GM15510 (cell line): ENCODE results near the gene PTPRK.

Source experiments
- POLR2A ChIP-seq: IDR thresholded peaks from 3 replicates; pipeline ENCODE4 v1.6.1; 2011; ENCODE audit warnings: borderline replicate concordance; ENCODE audit not compliant: insufficient read length; ENCODE audit errors: extremely low read depth

Gene PTPRK

DNA sequence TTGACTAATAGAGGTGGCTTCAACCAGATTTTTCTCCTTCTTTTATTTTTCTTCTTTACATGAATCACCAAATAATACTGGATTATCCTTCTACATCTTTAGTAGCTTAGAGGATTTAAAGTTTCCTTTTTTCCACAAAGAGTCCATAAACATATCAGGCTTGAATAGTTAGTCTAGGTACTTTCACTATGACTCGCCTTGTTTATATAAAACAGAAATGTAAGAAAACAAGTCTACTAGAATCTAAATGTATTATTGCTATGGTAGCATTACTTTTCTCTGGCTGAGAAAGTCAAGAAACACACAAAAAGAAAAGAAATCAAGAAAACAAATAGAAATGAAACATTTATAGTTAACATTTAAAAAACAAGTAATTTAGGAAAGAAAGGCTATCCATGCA is 215.2 kb downstream of the PTPRK start:
- no peak for TF ChIP-seq POLR2A

DNA sequence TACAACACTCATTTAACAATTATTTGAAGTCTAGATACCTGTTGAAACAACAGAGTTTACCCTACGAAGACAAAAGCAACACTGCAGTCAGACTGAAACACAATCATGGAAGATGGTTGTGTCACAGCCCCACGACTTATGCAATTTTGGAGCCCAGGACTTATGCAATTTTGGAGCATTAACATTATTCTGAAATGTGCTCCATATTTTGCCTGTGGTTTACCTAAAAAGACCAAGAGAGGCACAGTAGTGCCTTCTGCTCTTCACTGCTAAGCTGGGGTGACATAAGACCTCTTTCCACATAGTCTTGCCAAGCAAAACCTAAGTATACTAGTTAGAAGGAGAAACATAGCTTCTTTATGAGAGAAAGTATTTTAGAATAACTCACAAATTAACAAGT is 216.5 kb downstream of the PTPRK start:
- no peak for TF ChIP-seq POLR2A

DNA sequence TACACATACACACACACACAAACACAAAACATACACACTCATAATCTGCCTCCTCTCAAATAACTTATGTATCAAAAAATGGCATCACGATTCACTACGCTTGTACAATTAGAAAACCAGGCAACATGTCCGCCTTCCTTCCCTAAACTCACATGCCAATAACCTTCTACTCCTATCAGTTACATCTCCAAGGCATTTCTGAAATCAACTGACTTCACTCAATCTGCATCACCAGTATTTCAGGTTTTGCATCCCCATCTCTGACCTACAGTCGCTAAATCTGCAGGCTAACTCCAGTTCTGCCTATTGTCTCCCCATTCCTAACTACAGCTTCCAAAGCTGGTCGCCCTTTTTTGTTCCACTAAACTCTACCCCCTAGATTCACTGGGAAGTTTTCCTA is 217.5 kb downstream of the PTPRK start:
- no peak for TF ChIP-seq POLR2A

DNA sequence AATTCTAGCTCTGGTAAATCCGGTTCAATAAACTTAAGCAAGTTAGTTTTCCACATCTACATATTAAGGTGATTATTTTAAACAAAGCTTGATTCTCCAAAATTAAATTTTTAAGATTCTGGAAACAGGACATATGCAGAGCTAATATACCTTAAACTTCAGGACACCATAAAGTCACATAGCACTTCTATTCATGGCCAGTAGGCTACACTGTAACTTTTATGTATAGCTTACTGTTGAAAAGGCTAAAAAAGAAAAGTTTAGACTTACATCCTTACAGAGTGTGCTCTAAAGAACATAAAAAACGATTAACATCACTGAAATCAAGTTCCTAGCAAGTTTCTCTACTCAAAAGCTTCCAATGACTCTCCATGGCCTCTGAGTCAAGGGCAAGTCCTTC is 224.7 kb downstream of the PTPRK start:
- TF ChIP-seq POLR2A: no peak

DNA sequence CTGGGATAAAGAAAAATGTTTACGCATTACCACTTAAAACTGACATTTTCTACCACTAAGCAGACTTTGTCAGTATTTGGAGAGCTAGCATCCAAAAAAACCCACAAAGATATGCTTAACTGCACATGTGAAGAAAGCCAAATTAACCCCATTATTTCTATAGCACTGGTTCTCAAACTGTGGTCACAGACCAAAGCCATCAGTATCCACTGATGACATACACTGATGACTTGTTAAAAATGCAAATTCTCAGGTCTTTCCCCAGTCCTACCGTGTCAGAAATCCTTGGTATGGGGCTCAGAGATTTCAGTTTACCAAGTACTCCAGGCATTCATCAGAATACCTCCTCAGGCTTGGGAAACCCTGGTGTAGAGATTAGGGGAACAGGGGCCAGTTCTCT is 230.2 kb downstream of the PTPRK start:
- no peak for TF ChIP-seq POLR2A

DNA sequence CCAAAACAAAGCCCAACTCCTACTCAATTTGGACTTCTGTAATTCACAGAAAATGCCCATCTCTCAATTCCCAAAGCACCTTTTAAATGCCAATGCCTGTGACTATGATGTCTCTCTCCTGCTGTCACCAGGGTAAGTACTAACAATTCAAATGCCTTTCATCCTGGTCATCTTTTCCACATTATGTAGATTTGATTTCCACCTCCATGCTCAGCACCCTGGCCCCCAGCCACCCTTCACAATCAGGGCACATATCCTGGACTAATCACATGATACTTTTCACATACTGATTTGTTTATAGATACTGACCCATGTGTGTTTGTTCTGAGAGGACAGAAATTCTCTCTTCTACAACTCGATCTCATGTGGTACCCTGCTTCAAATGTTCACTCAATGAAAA is 236.3 kb downstream of the PTPRK start:
- TF ChIP-seq POLR2A: no peak

DNA sequence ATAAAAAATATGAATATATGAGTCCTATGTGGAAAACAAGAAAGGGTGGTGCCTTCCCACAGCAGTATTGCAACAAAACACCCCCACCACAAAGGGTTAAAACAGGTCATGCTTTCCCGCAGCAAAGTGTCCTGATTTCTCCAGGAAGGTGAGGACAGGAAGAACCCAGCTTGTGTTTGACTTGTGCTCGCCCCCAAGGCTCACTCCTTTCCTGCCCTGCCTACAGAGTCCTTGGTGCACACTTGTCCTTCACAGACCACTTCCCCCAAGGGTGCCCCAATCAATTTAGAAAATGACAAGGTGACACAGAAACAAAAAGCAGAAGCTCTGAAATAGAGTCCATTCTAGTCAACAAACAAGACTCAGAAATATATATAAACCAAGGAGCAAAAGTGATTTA is 237.4 kb downstream of the PTPRK start:
- TF ChIP-seq POLR2A: no peak

DNA sequence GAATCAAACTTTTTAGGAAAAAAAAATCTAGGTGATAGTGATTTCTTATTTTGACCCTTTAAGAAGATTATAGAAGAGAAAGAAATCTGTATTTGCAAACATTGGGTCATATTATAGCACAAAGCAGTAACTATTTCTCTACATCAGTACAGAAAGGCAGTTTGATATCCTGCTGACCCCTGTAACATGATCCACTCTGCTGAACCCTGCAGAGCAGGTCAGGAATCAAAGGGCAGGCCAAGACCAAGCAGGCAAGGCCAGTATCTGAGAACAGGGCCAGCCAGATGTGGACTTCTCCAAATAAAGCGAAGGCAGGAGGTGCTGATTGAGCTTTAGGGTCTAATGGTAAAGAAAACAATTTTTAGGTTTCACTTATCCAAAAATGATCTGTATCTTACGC is 239.4 kb downstream of the PTPRK start:
- TF ChIP-seq POLR2A: no peak

DNA sequence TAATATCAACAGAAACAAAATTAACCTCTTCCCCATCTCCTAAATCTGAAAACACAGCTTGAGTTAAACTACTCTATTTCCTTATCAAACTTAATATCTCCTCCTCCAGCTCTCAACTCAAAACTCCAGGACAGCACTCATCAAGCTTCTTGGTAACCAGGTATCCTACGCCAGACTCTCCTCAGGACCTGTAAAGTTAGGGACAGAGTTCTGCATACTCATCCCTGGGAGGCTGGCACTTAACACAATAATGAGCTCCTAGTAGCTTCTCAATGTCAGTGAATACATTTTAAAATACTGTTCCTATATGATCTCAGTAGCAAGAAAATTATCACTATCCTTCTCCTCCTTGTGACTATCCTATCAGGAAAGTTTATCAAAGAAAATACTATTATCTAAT is 240.3 kb downstream of the PTPRK start:
- no peak for TF ChIP-seq POLR2A

DNA sequence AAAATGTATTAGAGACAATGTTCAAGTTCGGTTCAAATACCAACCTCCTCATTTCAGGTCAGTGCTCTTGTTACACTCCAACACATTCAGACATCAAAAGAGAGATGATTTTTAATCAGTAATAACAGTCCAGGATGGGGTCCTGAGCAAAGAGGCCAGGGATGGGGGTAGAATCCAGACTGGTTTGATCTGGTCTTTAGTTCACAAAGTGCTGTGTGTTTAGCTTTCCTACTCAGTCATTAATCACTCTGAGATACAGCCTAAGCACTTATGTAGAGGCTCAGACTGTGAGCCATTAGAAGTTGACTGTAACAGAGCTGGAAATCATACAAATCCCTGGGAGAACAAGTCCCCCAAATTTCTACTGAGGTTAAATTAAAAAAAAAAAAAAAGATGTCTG is 241.6 kb downstream of the PTPRK start:
- no peak for TF ChIP-seq POLR2A

DNA sequence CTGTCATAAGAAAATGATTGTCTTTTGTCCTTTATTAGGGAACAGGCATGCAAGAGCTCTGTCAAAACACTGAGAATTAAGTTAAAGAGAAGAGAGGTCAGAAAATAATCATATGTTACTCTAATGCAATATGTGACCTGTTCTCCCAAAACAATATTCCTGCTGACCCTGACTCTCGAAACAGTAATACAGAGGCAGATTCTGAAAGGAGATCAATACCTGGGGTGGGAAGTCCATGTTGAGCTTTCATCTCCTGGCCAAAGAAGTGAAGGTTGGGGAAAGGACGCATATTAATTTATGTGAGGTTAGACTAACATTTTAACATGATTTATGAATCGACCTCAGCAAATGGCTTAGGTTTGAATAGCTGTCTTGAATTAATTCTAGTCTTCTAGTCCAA is 243.0 kb downstream of the PTPRK start:
- no peak for TF ChIP-seq POLR2A

DNA sequence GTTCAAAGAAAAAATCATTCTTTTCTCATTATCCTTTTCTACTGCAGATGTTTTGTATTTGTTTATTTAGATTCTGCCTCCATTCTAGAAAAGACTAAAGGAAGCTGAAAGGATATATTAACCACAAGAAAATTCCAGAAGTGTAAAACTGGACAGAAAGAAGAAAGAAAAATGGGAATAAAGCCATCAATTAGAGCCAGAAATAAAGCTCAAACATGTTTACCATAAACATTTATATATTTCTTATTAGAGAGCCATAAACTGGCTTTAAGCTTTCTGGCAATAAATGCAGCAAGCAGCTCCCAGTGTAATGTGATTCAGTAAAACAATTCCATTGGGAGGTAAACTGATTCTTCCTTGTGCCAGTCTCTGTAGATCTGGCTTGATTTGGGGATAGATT is 244.1 kb downstream of the PTPRK start:
- no peak for TF ChIP-seq POLR2A

DNA sequence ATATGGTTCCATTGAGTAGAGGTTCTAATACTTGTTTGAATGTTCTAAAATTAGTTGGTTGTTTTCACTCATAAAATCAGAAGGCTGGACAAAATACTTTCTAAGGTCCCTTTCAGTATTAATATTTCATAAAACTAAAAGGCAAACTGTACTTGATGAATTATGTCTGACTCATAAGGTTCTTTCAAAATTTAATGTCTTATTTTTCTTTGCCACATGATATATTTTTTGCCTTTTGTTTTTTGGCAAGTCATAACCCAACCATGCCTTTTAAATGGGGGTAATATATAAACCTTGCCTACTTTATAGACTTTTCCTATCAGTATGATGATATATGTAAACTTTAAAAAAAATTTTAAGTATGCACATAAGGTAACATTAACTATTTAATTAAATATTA is 244.7 kb downstream of the PTPRK start:
- no peak for TF ChIP-seq POLR2A

DNA sequence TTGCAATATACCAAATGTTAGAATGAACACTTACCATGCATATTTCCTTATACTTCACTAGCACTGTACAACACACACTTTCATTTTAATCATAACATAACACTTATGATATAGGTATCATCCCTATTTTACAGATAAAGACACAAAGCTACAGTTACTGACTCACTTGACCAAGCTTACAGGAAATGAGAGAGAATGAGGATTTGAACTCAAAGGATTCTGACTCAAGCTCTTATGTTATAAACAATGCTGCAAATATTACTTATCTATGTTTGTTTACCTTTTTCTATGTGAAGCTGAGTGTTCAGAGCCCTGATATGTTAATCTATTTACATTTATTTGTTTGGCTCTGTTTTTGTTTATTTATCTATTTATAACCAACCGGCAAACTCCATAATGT is 245.4 kb downstream of the PTPRK start:
- TF ChIP-seq POLR2A: no peak

DNA sequence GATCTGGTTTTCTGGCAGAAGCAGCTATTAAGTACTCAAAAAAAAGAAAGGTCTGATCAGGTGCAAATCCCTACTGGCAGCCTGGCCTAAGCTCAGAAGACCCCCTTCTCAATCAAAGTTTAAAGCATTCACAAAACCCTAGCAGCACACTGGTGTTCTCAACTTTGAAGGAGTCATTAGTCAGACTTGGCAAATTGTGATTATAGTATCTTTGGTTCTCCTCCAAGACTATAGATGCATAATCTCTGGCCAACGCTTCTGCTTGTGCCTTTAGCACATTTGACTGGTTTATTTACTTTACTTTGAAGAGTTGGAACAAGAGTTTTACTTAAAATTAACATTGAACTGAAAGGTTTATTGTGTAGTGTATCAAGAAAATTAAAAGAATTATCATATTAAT is 248.9 kb downstream of the PTPRK start:
- no peak for TF ChIP-seq POLR2A

DNA sequence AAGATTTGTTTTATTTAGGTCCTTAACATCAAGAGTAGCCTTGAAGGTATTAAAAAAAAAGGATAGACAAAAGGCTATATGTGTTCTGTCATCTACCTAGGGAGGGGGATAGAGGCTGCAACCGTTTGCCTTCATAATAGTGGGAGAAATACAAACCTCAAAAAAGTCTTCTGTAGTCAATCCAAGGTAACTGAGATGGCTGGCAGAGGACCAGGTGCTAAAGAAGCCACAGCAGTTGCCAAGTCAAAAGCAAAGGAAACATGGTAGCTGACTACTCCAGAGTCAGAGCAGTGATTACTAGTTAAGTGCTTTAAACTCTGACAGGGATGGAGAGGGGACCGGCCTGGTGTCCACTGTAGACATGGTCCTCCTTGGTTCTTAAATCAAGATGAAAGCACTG is 249.4 kb downstream of the PTPRK start:
- no peak for TF ChIP-seq POLR2A

DNA sequence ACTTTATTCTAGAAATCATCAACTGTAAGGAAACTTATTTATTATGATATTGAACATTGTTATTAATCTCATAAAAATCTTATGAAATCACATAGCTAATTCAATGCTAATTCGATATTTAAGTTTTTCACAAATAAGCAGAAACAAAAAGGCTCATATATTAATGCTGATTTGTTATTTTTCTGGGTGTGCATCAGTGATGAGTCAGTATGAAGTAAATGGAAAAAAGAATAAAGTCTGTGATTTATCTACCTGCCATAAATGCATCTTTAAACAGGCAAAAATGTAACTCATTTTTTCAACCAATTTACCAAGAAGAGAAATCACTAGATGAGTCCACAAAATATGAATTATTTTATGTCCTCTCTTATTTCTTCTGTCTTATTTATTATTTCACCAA is 253.5 kb downstream of the PTPRK start:
- TF ChIP-seq POLR2A: no peak
